GM12874 (cell line): ENCODE data around the gene HEXB.
A peak's percentile ranks its signal among the peaks of the same experiment; 100 is the strongest.

Source experiments
- CTCF ChIP-seq: IDR thresholded peaks from 2 replicates; pipeline ENCODE4 v1.5.1; 2011; ENCODE audit warnings: low read depth, mild to moderate bottlenecking, control low read depth, low read length, moderate library complexity; ENCODE audit not compliant: insufficient read depth

HEXB gene

GRCh38 chr5:74640450-74640953 is 44.5 kb upstream of the HEXB start, which contains the start of gene ENC1:
Gene ENC1, minus strand, starts transcription at chr5:74640728. Its CDS starts 4,243 bp downstream, at chr5:74636485.
- TF ChIP-seq CTCF: peak; percentile 58

GRCh38 chr5:74640954-74641734 is 43.9 kb upstream of the HEXB start:
- no peak for TF ChIP-seq CTCF

GRCh38 chr5:74641735-74642542 is 43.1 kb upstream of the HEXB start:
- TF ChIP-seq CTCF: peak; percentile 47

GRCh38 chr5:74642543-74642863 is 42.5 kb upstream of the HEXB start:
- no peak for TF ChIP-seq CTCF

GRCh38 chr5:74643111-74643562 is 41.9 kb upstream of the HEXB start:
- TF ChIP-seq CTCF: no peak

- no peak for TF ChIP-seq CTCF
These were observed 37.9 kb upstream of the HEXB start for GRCh38 chr5:74647096-74647495.

GRCh38 chr5:74648835-74649293 is 36.2 kb upstream of the HEXB start:
- TF ChIP-seq CTCF: peak; percentile 53
